Bronchial epithelial cell (primary cell): ENCODE data around the gene G6PC2. TPM values are rescaled to one million over a fixed set of nuclear protein-coding genes. Genes with fewer than 3 reads are reported as not detected.

Source experiments
- DNase-seq: peaks from one replicate; pipeline ENCODE4 v3.0.0-alpha.2; 2010; ENCODE audit warnings: low read depth
- FAIRE-seq: peaks from 2 replicates; lab custom pipeline; 2011; peaks lifted over from hg19 to GRCh38; lab: Jason Lieb, UNC
- H3K27me3 ChIP-seq: 2 replicates; pipeline ENCODE4 v1.5.1; 2011; ENCODE audit warnings: low read length; ENCODE audit not compliant: control insufficient read depth, insufficient read depth
- H3K36me3 ChIP-seq: 2 replicates; pipeline ENCODE4 v1.5.1; 2011; ENCODE audit warnings: low read length; ENCODE audit not compliant: control insufficient read depth, insufficient read depth
- H3K4me3 ChIP-seq: 2 replicates; pipeline ENCODE4 v1.5.1; 2011; ENCODE audit warnings: mild to moderate bottlenecking, low read depth, low read length, control low read depth
- total RNA-seq: library from RNA; depleted of rRNA; stranded (reverse); fragments of >200 nt; gene quantifications from 2 replicates; pipeline ENCODE4 v1.2.1, GENCODE V29; 2014
- TF ChIP-seq, protein P1 (sequence below): IDR thresholded peaks from 2 replicates; pipeline ENCODE4 v1.5.1; 2011; ENCODE audit warnings: mild to moderate bottlenecking, moderate library complexity, low read length, control low read depth, inconsistent platforms; ENCODE audit not compliant: insufficient read depth, severe bottlenecking

Gene G6PC2
- total RNA-seq, 1 donor from 2014 or later, result not detected

DNA sequence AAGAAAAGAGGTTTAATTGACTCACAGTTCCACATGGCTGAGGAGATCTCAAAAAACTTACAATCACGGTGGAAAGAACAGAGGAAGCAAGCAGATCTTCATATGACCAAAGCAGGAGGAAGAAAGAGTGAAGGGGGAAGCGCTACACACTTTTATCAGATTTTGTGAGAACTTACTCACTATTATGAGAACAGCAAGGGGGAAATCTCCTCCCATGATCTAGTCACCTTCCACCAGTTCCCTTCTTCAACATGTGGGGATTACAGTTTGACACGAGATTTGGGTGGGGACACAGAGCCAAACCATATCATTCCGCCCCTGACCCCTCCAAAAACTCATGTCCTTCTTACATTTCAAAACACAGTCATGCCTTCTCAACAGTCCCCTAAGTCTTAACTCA, 54.2 kb downstream of the G6PC2 start:
- TF ChIP-seq, protein P1, sequence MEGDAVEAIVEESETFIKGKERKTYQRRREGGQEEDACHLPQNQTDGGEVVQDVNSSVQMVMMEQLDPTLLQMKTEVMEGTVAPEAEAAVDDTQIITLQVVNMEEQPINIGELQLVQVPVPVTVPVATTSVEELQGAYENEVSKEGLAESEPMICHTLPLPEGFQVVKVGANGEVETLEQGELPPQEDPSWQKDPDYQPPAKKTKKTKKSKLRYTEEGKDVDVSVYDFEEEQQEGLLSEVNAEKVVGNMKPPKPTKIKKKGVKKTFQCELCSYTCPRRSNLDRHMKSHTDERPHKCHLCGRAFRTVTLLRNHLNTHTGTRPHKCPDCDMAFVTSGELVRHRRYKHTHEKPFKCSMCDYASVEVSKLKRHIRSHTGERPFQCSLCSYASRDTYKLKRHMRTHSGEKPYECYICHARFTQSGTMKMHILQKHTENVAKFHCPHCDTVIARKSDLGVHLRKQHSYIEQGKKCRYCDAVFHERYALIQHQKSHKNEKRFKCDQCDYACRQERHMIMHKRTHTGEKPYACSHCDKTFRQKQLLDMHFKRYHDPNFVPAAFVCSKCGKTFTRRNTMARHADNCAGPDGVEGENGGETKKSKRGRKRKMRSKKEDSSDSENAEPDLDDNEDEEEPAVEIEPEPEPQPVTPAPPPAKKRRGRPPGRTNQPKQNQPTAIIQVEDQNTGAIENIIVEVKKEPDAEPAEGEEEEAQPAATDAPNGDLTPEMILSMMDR, result no peak
- Histone ChIP-seq H3K27me3 (no peaks in the 10 kb centered on the region), H3K36me3 (no peaks in the 10 kb centered on the region), H3K4me3 (no peak overlapping the region)
- DNase-seq (no peak), FAIRE-seq (no peak)

DNA sequence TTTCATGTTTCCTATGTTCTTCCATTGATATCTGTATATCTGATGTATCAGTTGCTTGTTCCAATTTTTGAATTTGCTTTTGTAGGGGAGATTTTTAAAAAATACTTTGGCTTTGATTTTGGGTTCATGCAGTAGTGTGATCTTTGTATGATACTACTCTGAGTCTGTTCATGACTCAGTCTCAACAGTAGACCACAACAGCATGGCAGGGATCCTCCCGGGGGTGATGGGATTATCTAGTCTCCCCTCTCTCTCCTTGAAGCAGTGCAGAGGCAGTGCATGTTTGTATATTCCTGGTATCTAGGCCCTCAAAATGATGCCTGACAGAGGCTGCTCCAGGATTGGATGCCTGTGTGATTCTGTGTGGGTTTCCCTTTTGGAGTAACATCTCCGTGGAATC, 55.3 kb downstream of the G6PC2 start:
- H3K4me3 ChIP-seq, result no peak overlapping the region
- no peak for DNase-seq
- no peaks in the 10 kb centered on the region for H3K27me3 ChIP-seq
- no peaks in the 10 kb centered on the region for H3K36me3 ChIP-seq
- FAIRE-seq, result no peak
- TF ChIP-seq, protein P1, result no peak

Other genes starting within 250 kb of the G6PC2 start
- 0.26 and 0.64 TPM in 2 replicates for gene NOSTRIN, start 98.7 kb upstream of the G6PC2 start, total RNA-seq
- 0.13 TPM in 1 of 2 replicates, not detected in the other for gene SPC25, start 10.9 kb upstream of the G6PC2 start, total RNA-seq
- 0.26 TPM in 2 replicates for gene ABCB11, start 130.0 kb downstream of the G6PC2 start, total RNA-seq
- gene DHRS9, start 168.3 kb downstream of the G6PC2 start, total RNA-seq, result 5.8 and 19.1 TPM in 2 replicates